Mucosa of descending colon (tissue), 3 donors: Measurements from ENCODE around the gene HAND2. TPM values are rescaled to one million over a fixed set of nuclear protein-coding genes. Genes with fewer than 3 reads are reported as not detected.

Experiments used
- ATAC-seq: fragments of 200-7000 bp; cut with Tn5 transposase; one replicate; pipeline ENCODE4 v1.9.1; 2020; ENCODE audit warnings: mild to moderate bottlenecking, moderate library complexity
- DNase-seq, 3 donors: peaks; one replicate each; pipeline ENCODE4 v3.0.0-alpha.2; 2020
- H3K36me3 ChIP-seq: fragments of 200-600 bp; one replicate; pipeline ENCODE4 v1.8.0; 2021; ENCODE audit warnings: low read depth, mild to moderate bottlenecking
- H3K4me1 ChIP-seq: fragments of 200-600 bp; one replicate; pipeline ENCODE4 v1.8.0; 2021; ENCODE audit warnings: low read depth, mild to moderate bottlenecking
- H3K4me3 ChIP-seq: fragments of 200-600 bp; one replicate; pipeline ENCODE4 v1.8.0; 2021; ENCODE audit warnings: mild to moderate bottlenecking
- H3K9me3 ChIP-seq: fragments of 200-600 bp; one replicate; pipeline ENCODE4 v1.8.0; 2021; ENCODE audit warnings: mild to moderate bottlenecking
- CTCF ChIP-seq: fragments of 200-600 bp; IDR thresholded peaks from one replicate; pipeline ENCODE4 v1.8.0; 2022; ENCODE audit warnings: antibody characterized with exemption, mild to moderate bottlenecking
- intact Hi-C, 2 donors: fragments of 100-400 bp; cut with DNase I in 1 of 2; cut with micrococcal nuclease in 1 of 2; formaldehyde crosslinking; loops; one replicate each; pipeline versions ENCODE4 v1.11.0 to v1.11.1; 2022; cut with DNase I, micrococcal nuclease
- long read RNA-seq, 2 donors: library from polyadenylated mRNA; unstranded; transcript quantifications; one replicate each; pipeline ENCODE4 v2.0.0, GENCODE V29; 2019 to 2021
- total RNA-seq, 3 donors: library from RNA; stranded (reverse); fragmentation: NEBNext Ultra II Directional in 2 of 3; extraction: Animal tissue kit (Norgen Biotek cat#: 25700) in 2 of 3; gene quantifications; one replicate each; pipeline versions ENCODE4 v1.2.1 to v1.2.4, GENCODE V29; 2021 to 2023
- donor health status: DM: no; HTN: no; CAD: no; lungs with moderate emphysema.
- donor health status: DM: no; HTN: no; CAD: no.
- donor health status: DM: no; HTN: yes; CAD: no.

HAND2 gene
- 100 to 1,000 TPM in 1 of 3 donors, 10 to 100 TPM in 1, 1 to 10 TPM in 1; 3.3 to 175 (median 11.8) TPM for total RNA-seq
- long read RNA-seq, donor 1, transcript HAND2-201 (2 exons, 2,780 nt), result major isoform, 107 of 121 reads
- long read RNA-seq, donor 1, partial matches to known transcripts, result 0 of 121 reads
- long read RNA-seq, donor 1, other reads (novel, unspliced or antisense), result 14 of 121 reads
- long read RNA-seq, donor 2, partial matches to known transcripts, result 0 of 2 reads
- long read RNA-seq, donor 2, other reads (novel, unspliced or antisense), result 1 of 2 reads

- H3K9me3 ChIP-seq, result no peaks in the 10 kb centered on the region
- ATAC-seq, result peak; percentile 61
- TF ChIP-seq CTCF, result no peak
- H3K4me1 ChIP-seq, result peaks cover 9% of the 10 kb centered on the region
- H3K36me3 ChIP-seq, result no peaks in the 10 kb centered on the region
- intact Hi-C loops, result loop anchor here in 1 of 2 donors (5.0 kb wide), 1 partner anchor 623 kb away; no protein-coding TSS in a partner anchor
- peak within 1 kb of the TSS; percentile 14 for H3K4me3 ChIP-seq
- peak in 2 of 3 donors; percentile 48 to 54 for DNase-seq
These were observed at the start of gene HAND2 for GRCh38 chr4:173529477-173530325. Gene HAND2 (minus strand): TSS chr4:173530229. CDS start chr4:173529289, 940 bp downstream.

GRCh38 chr4:173578956-173579355, 48.9 kb upstream of the HAND2 start:
- no peaks in the 10 kb centered on the region for H3K9me3 ChIP-seq
- intact Hi-C loops, result no loop called here
- DNase-seq, result no peak
- H3K4me1 ChIP-seq, result no peaks in the 10 kb centered on the region
- ATAC-seq, result no peak
- no peaks in the 10 kb centered on the region for H3K36me3 ChIP-seq
- TF ChIP-seq CTCF, result no peak
- no peak overlapping the region for H3K4me3 ChIP-seq

- Histone ChIP-seq H3K9me3 (no peaks in the 10 kb centered on the region), H3K4me3 (no peak overlapping the region), H3K36me3 (no peaks in the 10 kb centered on the region), H3K4me1 (peaks cover 6% of the 10 kb centered on the region)
- TF ChIP-seq CTCF, result no peak
- ATAC-seq (no peak), DNase-seq (no peak)
- intact Hi-C loops, result no loop called here
These were observed 47.9 kb upstream of the HAND2 start for GRCh38 chr4:173577963-173578362.

GRCh38 chr4:173575482-173576152, 45.6 kb upstream of the HAND2 start:
- TF ChIP-seq CTCF, result no peak
- H3K9me3 ChIP-seq, result no peaks in the 10 kb centered on the region
- no peak overlapping the region for H3K4me3 ChIP-seq
- H3K36me3 ChIP-seq, result no peaks in the 10 kb centered on the region
- DNase-seq (no peak), ATAC-seq (peak; percentile 55)
- intact Hi-C loops, result no loop called here
- H3K4me1 ChIP-seq, result peaks cover 6% of the 10 kb centered on the region

- Histone ChIP-seq H3K9me3 (no peaks in the 10 kb centered on the region), H3K4me1 (peaks cover 6% of the 10 kb centered on the region), H3K36me3 (no peaks in the 10 kb centered on the region), H3K4me3 (no peak overlapping the region)
- intact Hi-C loops, result no loop called here
- DNase-seq, result no peak
- no peak for TF ChIP-seq CTCF
- no peak for ATAC-seq
These were observed 43.7 kb upstream of the HAND2 start for GRCh38 chr4:173573725-173574124.
